ENCODE results near the gene PRDX5.

The PRDX5 gene

GRCh38 chr11:64364435-64364834, 46.5 kb downstream of the PRDX5 start:
- H3K9me3 ChIP-seq (replicated peaks in 1 of 2; ENCODE audit: control insufficient read depth in 2 of 2, insufficient read depth in 1 of 2, low read depth in 1 of 2, low read length in 2 of 2) = no peaks in the 10 kb centered on the region
- no peak overlapping the region for H2AFZ ChIP-seq (ENCODE audit: low read length)
- no peak overlapping the region for H3K4ac ChIP-seq (ENCODE audit: low read length)
- H2BK12ac ChIP-seq (ENCODE audit: low read length) = no peak overlapping the region
- WGBS, 2 donors (ENCODE audit: extremely low coverage in 2 of 2, insufficient read length in 2 of 2, insufficient replicate concordance in 1 of 2) = no CpG with 5 or more reads among the region's 6 CpGs
- no peaks in the 10 kb centered on the region for H3K27me3 ChIP-seq (ENCODE audit: control insufficient read depth in 3 of 3, insufficient read depth in 3 of 3, low read depth in 1 of 3, low read length in 3 of 3)
- no peak overlapping the region for H3K27ac ChIP-seq (replicated peaks; ENCODE audit: low read length)
- H3K36me3 ChIP-seq (replicated peaks in 1 of 2; ENCODE audit: control insufficient read depth in 2 of 2, insufficient read depth in 2 of 2, low read length in 2 of 2) = peaks cover 18 to 78% of the 10 kb centered on the region in 2 donors
- DNase-seq (ENCODE audit: low spot score) = no peak
- H3K14ac ChIP-seq (ENCODE audit: low read length) = no peak overlapping the region
- H3K4me1 ChIP-seq (ENCODE audit: control insufficient read depth in 2 of 2, insufficient read depth in 1 of 2, low read depth in 1 of 2, low read length in 2 of 2) = peaks cover 2 to 6% of the 10 kb centered on the region in 2 donors
- no peak overlapping the region for H2BK120ac ChIP-seq (ENCODE audit: low read depth, low read length)
- no peak overlapping the region for H4K91ac ChIP-seq (ENCODE audit: low read depth, low read length, poor library complexity)
- no peak overlapping the region for H3K23ac ChIP-seq (ENCODE audit: low read depth, low read length, poor library complexity)
- no peak overlapping the region for H2AK5ac ChIP-seq (ENCODE audit: low read depth, low read length)
- H2BK15ac ChIP-seq (ENCODE audit: low read length) = no peak overlapping the region
- H3K4me3 ChIP-seq (ENCODE audit: low read length in 2 of 2) = no peak overlapping the region
- H3K4me2 ChIP-seq (ENCODE audit: insufficient read depth, low read length, poor library complexity, severe bottlenecking) = no peak overlapping the region
- no peak overlapping the region for H4K8ac ChIP-seq (ENCODE audit: low read depth, low read length)
- H3K9ac ChIP-seq (ENCODE audit: low read depth, low read length, poor library complexity) = no peak overlapping the region
- H2BK5ac ChIP-seq (ENCODE audit: low read length) = no peak overlapping the region
- no peak overlapping the region for H3K18ac ChIP-seq (ENCODE audit: low read length)
- H3K79me1 ChIP-seq (ENCODE audit: low read depth, low read length) = peaks cover 1% of the 10 kb centered on the region

- Histone ChIP-seq H3K14ac (ENCODE audit: low read length) (no peak overlapping the region), H2BK120ac (ENCODE audit: low read depth, low read length) (no peak overlapping the region), H4K8ac (ENCODE audit: low read depth, low read length) (no peak overlapping the region), H2BK5ac (ENCODE audit: low read length) (no peak overlapping the region), H2BK12ac (ENCODE audit: low read length) (no peak overlapping the region), H4K91ac (ENCODE audit: low read depth, low read length, poor library complexity) (no peak overlapping the region), H3K27me3 (ENCODE audit: control insufficient read depth in 3 of 3, insufficient read depth in 3 of 3, low read depth in 1 of 3, low read length in 3 of 3) (no peaks in the 10 kb centered on the region), H3K18ac (ENCODE audit: low read length) (no peak overlapping the region), H2BK15ac (ENCODE audit: low read length) (no peak overlapping the region), H2AFZ (ENCODE audit: low read length) (no peak overlapping the region), H3K36me3 (replicated peaks in 1 of 2; ENCODE audit: control insufficient read depth in 2 of 2, insufficient read depth in 2 of 2, low read length in 2 of 2) (peaks cover 19 to 83% of the 10 kb centered on the region in 2 donors), H3K23ac (ENCODE audit: low read depth, low read length, poor library complexity) (no peak overlapping the region), H3K4me1 (ENCODE audit: control insufficient read depth in 2 of 2, insufficient read depth in 1 of 2, low read depth in 1 of 2, low read length in 2 of 2) (peaks cover 0 to 3% of the 10 kb centered on the region in 2 donors), H3K4me2 (ENCODE audit: insufficient read depth, low read length, poor library complexity, severe bottlenecking) (no peak overlapping the region), H3K9me3 (replicated peaks in 1 of 2; ENCODE audit: control insufficient read depth in 2 of 2, insufficient read depth in 1 of 2, low read depth in 1 of 2, low read length in 2 of 2) (no peaks in the 10 kb centered on the region), H3K9ac (ENCODE audit: low read depth, low read length, poor library complexity) (no peak overlapping the region), H3K4me3 (ENCODE audit: low read length in 2 of 2) (no peak overlapping the region), H3K27ac (replicated peaks; ENCODE audit: low read length) (no peak overlapping the region), H3K79me1 (ENCODE audit: low read depth, low read length) (peaks cover 1% of the 10 kb centered on the region), H3K4ac (ENCODE audit: low read length) (no peak overlapping the region), H2AK5ac (ENCODE audit: low read depth, low read length) (no peak overlapping the region)
- WGBS, 2 donors (ENCODE audit: extremely low coverage in 2 of 2, insufficient read length in 2 of 2, insufficient replicate concordance in 1 of 2) = no CpG with 5 or more reads among the region's 4 CpGs
- DNase-seq (ENCODE audit: low spot score) = no peak
These were observed 47.0 kb downstream of the PRDX5 start for GRCh38 chr11:64364911-64365310.

- no peak for DNase-seq (ENCODE audit: low spot score)
- no peak overlapping the region for H4K91ac ChIP-seq (ENCODE audit: low read depth, low read length, poor library complexity)
- H3K9me3 ChIP-seq (replicated peaks in 1 of 2; ENCODE audit: control insufficient read depth in 2 of 2, insufficient read depth in 1 of 2, low read depth in 1 of 2, low read length in 2 of 2) = no peaks in the 10 kb centered on the region
- H2BK12ac ChIP-seq (ENCODE audit: low read length) = no peak overlapping the region
- no peak overlapping the region for H2BK15ac ChIP-seq (ENCODE audit: low read length)
- no peak overlapping the region for H3K4me2 ChIP-seq (ENCODE audit: insufficient read depth, low read length, poor library complexity, severe bottlenecking)
- H3K27ac ChIP-seq (replicated peaks; ENCODE audit: low read length) = no peak overlapping the region
- no peak overlapping the region for H3K18ac ChIP-seq (ENCODE audit: low read length)
- H3K4ac ChIP-seq (ENCODE audit: low read length) = no peak overlapping the region
- no CpG with 5 or more reads among the region's 1 CpG for WGBS, 2 donors (ENCODE audit: extremely low coverage in 2 of 2, insufficient read length in 2 of 2, insufficient replicate concordance in 1 of 2)
- no peak overlapping the region for H2BK120ac ChIP-seq (ENCODE audit: low read depth, low read length)
- no peaks in the 10 kb centered on the region for H3K4me1 ChIP-seq (ENCODE audit: control insufficient read depth in 2 of 2, insufficient read depth in 1 of 2, low read depth in 1 of 2, low read length in 2 of 2)
- H3K23ac ChIP-seq (ENCODE audit: low read depth, low read length, poor library complexity) = no peak overlapping the region
- H2BK5ac ChIP-seq (ENCODE audit: low read length) = no peak overlapping the region
- no peak overlapping the region for H4K8ac ChIP-seq (ENCODE audit: low read depth, low read length)
- no peak overlapping the region for H2AFZ ChIP-seq (ENCODE audit: low read length)
- no peak overlapping the region for H3K4me3 ChIP-seq (ENCODE audit: low read length in 2 of 2)
- no peak overlapping the region for H3K9ac ChIP-seq (ENCODE audit: low read depth, low read length, poor library complexity)
- H3K79me1 ChIP-seq (ENCODE audit: low read depth, low read length) = peaks cover 1% of the 10 kb centered on the region
- H2AK5ac ChIP-seq (ENCODE audit: low read depth, low read length) = no peak overlapping the region
- H3K27me3 ChIP-seq (ENCODE audit: control insufficient read depth in 3 of 3, insufficient read depth in 3 of 3, low read depth in 1 of 3, low read length in 3 of 3) = no peaks in the 10 kb centered on the region
- peaks cover 17 to 71% of the 10 kb centered on the region in 2 donors for H3K36me3 ChIP-seq (replicated peaks in 1 of 2; ENCODE audit: control insufficient read depth in 2 of 2, insufficient read depth in 2 of 2, low read length in 2 of 2)
- H3K14ac ChIP-seq (ENCODE audit: low read length) = no peak overlapping the region
These were observed 48.8 kb downstream of the PRDX5 start for GRCh38 chr11:64366751-64367150.

- Histone ChIP-seq H2BK5ac (ENCODE audit: low read length) (peak overlapping the region; percentile 13), H3K4me1 (ENCODE audit: control insufficient read depth in 2 of 2, insufficient read depth in 1 of 2, low read depth in 1 of 2, low read length in 2 of 2) (no peaks in the 10 kb centered on the region)
- no CpG with 5 or more reads among the region's 46 CpGs for WGBS, 2 donors (ENCODE audit: extremely low coverage in 2 of 2, insufficient read length in 2 of 2, insufficient replicate concordance in 1 of 2)
These were observed 50.2 kb downstream of the PRDX5 start for GRCh38 chr11:64367931-64368672.

More at GRCh38 chr11:64367931-64368672, 50.2 kb downstream of the PRDX5 start:
- Histone ChIP-seq H4K91ac (ENCODE audit: low read depth, low read length, poor library complexity) (no peak overlapping the region), H2BK12ac (ENCODE audit: low read length) (no peak overlapping the region), H3K27ac (replicated peaks; ENCODE audit: low read length) (no peak overlapping the region), H3K36me3 (replicated peaks in 1 of 2; ENCODE audit: control insufficient read depth in 2 of 2, insufficient read depth in 2 of 2, low read length in 2 of 2) (peaks cover 12 to 62% of the 10 kb centered on the region in 2 donors), H3K23ac (ENCODE audit: low read depth, low read length, poor library complexity) (no peak overlapping the region), H3K14ac (ENCODE audit: low read length) (peak overlapping the region; percentile 38), H2BK15ac (ENCODE audit: low read length) (no peak overlapping the region), H2AK5ac (ENCODE audit: low read depth, low read length) (peak overlapping the region; percentile 84), H3K4me2 (ENCODE audit: insufficient read depth, low read length, poor library complexity, severe bottlenecking) (no peak overlapping the region), H3K18ac (ENCODE audit: low read length) (no peak overlapping the region), H4K8ac (ENCODE audit: low read depth, low read length) (peak overlapping the region; percentile 65), H3K4ac (ENCODE audit: low read length) (no peak overlapping the region), H3K27me3 (ENCODE audit: control insufficient read depth in 3 of 3, insufficient read depth in 3 of 3, low read depth in 1 of 3, low read length in 3 of 3) (no peaks in the 10 kb centered on the region), H3K9ac (ENCODE audit: low read depth, low read length, poor library complexity) (no peak overlapping the region), H3K4me3 (ENCODE audit: low read length in 2 of 2) (no peak overlapping the region), H3K79me1 (ENCODE audit: low read depth, low read length) (peaks cover 1% of the 10 kb centered on the region), H3K9me3 (replicated peaks in 1 of 2; ENCODE audit: control insufficient read depth in 2 of 2, insufficient read depth in 1 of 2, low read depth in 1 of 2, low read length in 2 of 2) (no peaks in the 10 kb centered on the region), H2AFZ (ENCODE audit: low read length) (no peak overlapping the region), H2BK120ac (ENCODE audit: low read depth, low read length) (no peak overlapping the region)
- DNase-seq (ENCODE audit: low spot score) = no peak

Measured in neuronal stem cell (in vitro differentiated cells).